GM21717 (cell line): Measurements from ENCODE around the gene PWWP2B.

ENCODE experiments used
- ATAC-seq: cut with Tn5 transposase; IDR thresholded peaks from one replicate; pipeline ENCODE4 v1.9.1; 2021; ENCODE audit warnings: mild to moderate bottlenecking, moderate library complexity; ENCODE audit not compliant: unreplicated experiment

Gene PWWP2B

DNA sequence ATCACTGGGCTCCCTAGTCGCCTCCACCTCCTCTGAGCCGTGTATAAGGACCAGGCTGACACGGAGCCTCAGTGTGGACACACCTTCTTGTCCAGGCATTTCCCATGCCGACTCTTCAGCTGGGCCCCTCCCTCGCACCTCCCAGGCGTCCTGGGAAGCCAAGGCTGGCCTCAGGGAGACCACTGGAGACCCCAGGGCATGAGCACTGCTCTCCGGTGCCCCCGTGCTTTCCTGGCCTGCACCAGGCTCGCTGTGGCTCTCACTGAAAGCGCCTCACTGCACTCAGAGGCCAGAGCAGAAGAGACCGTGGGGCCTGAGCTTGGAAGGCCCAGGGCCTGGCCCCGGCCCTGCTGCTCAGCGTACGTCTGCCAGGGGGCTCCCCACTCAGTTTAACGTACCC lies 33.6 kb upstream of the PWWP2B start:
- no peak for ATAC-seq

DNA sequence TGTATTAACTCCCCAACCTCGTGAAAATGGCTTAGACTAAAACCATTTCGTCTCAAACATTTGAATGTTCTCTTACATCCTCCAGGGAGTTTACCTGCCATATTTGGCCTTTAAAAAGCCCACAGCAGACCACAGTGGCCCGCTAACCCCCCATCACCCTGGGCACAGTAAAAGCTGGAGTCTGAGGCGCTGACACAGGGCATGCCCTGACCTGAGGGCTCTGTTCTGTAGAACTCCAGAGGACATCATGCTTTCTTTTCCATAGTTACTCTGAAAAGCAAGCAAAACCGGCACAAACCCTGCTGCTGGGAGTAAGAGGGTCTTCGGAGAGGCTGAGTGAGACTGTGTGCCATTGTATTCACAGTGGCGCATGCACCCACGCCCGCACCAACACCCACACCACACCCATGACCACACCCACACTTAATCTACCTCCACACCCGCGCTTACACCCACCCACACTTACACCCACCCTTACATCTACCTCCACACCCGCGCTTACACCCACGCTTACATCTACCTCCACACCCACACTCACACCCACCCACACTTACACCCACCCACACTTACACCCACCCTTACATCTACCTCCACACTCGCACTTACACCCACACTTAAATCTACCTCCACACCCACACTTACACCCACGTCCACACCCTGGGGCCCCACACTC lies 32.9 kb upstream of the PWWP2B start:
- ATAC-seq: no peak

DNA sequence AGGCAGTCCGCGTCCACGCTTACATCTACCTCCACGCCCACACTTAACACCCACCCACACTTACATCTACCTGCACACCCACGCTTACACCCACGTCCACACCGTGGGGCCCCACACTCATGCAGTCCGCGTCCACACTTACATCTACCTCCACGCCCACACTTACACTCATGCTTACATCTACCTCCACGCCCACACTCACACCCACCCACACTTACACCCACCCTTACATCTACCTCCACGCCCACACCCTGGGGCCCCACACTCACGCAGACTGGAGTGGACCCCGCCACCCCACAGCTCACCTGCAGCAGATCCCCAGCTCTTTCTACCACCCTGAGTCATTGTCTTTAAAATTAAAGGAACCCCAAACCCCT lies 32.4 kb upstream of the PWWP2B start:
- ATAC-seq: no peak

DNA sequence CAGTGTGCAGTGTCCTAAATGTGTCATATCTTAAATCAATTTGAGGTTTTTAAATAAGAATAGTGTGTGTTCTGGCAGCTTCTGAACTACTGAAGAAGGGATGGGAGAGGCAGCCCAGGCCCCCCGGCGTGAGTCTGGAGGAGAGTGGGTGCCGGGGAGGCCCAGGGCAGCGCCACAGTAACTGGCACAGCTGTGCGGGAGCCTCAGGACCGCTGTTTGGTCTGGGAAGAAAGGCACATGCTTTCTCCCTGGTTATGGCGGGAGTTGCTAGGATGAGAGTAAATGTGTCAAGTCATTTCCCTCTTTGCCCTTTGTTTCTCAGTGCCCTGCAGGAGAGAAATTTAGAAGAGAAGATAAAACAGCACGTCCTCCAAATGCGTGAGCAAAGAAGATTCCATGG lies 31.9 kb upstream of the PWWP2B start:
- ATAC-seq: no peak

DNA sequence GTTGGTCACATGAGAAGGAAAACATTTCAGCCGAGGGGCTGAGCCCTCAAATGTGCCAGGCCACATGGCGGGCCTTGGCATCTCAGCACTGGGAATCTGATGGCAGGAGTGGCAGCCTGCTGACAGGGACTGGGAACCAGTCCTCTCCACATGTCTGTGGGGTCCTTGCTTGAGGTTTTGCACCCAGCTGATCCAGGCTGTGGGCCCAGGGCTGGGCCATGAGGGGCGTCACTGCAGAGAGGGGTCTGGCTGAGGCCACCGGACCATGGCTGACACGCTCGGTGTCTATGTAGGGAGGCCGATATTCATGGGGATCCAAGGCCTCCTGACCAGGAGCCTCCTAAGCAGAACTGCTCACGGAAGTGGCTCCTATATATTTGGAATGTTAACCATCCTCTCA lies 31.0 kb upstream of the PWWP2B start:
- no peak for ATAC-seq

- ATAC-seq: no peak
Measured at GRCh38 chr10:132366499-132366898, 30.5 kb upstream of the PWWP2B start.

DNA sequence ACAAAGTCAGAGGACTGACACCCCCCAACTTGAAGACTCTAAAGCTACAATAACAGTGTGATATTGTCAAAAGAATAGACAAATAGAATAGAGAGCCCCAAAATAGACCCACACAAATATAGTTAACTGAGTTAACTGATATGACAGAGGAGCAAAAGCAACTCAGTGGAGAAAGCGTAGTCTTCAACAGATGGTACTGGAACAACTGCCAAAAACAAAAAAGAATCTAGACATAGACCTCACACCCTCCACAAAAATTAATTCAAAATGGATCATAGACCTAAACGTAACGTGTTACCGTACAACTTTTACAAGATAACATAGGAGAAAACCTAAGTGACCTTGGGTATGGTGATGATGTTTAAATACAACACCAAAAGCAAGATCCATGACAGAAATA lies 28.6 kb upstream of the PWWP2B start:
- no peak for ATAC-seq

GRCh38 chr10:132368881-132369635 lies 27.9 kb upstream of the PWWP2B start:
- ATAC-seq: no peak

GRCh38 chr10:132369636-132370185 lies 27.3 kb upstream of the PWWP2B start:
- no peak for ATAC-seq

- ATAC-seq: no peak
Measured at GRCh38 chr10:132370426-132371340, 26.3 kb upstream of the PWWP2B start.

DNA sequence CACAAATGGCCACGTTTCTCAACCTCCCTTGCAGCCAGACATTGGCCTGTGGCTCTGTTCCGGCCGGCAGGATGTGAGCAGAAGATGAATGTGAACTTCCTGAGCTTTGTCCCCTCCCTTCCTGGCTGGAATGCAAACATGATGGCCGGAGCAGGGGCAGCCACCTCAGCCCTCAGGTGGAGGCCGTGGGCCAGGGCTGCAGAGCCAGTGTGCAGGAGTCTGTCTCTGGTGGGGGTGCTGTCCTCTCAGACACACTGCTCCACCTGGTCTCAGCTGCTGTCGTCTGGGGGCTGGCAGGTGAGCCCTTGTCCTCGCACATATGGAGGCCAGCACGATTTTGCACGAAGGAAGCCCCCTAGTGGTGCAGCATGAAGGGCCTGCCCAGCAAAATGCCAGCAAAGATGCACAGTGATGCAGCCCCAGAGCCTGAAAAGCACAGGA lies 25.3 kb upstream of the PWWP2B start:
- ATAC-seq: no peak

GRCh38 chr10:132372516-132373095 lies 24.4 kb upstream of the PWWP2B start:
- no peak for ATAC-seq

GRCh38 chr10:132373241-132373955 lies 23.6 kb upstream of the PWWP2B start:
- no peak for ATAC-seq

DNA sequence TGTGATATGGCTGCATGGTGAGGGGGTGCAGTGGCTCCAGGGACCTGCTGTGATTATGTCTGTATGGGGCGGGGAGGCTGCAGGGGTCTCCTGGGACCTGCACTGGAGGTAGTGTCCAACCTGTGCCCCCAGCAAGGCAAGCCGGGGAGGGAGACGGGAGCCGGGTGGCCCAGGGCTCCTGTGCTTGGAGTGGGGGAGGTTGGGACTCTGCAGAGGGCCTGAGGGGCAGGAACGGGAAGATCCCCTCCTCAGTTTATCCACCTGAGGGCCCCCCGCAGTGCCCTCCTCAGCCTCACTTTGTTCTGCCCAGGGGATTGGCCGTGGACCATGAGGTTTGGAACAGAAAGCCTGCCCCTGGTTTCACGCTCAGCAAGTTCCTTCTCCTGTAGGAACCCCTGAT lies 22.8 kb upstream of the PWWP2B start:
- no peak for ATAC-seq

DNA sequence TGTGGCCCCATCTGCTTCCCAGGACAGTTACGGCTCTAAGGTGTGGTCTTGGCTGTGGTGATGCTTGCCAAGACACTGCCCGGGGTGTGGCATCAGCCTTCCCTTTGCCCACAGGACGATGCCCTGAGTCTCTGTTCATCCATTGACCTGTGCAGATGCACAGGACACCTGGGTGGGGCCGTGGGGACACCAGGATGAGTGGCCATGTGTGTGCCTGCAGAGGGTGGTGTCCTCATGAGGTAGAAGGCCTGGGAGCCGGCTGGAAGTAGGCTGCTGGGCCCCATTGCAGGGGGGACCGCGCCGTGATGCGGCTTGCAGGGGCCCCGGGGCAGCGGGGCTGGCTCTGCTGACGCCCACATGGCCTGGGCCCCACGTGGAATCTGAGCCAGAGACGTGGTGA lies 22.4 kb upstream of the PWWP2B start:
- no peak for ATAC-seq

GRCh38 chr10:132375116-132375794 lies 21.7 kb upstream of the PWWP2B start:
- ATAC-seq: no peak

- no peak for ATAC-seq
Measured at GRCh38 chr10:132375795-132376297, 21.2 kb upstream of the PWWP2B start.

DNA sequence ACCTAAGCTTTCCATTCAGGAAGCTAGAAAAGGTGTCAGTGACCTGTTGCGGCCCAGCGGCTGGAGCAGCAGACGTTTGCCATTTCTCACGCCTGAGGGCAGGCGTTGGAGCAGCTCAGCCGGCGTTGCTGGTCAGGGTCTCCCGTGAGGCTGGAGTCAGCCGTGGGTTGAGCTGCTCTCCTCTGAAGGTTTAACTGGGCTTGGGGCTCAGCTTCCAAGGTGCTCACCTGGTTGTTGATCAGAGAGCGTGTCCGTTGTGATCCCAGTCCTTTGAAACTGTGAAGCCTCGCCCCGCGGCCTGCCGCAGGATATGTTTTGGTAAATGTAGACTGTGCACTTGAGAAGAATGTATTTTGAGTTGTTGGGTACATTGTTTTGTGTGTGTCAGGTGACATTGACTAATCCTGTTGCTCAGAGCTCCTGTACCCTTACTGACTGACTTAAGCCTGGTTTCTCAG lies 20.6 kb upstream of the PWWP2B start:
- no peak for ATAC-seq

- no peak for ATAC-seq
Measured at GRCh38 chr10:132377326-132377725, 19.7 kb upstream of the PWWP2B start.
